T-cell (primary cell): Measurements from ENCODE around the gene TMEM14B. TPM values are rescaled to one million over a fixed set of nuclear protein-coding genes. Genes with fewer than 3 reads are reported as not detected.

Experiments used
- ATAC-seq, 4 experiments: fragments of 200-7000 bp in 3 of 4; fragments of 150-1000 bp in 1 of 4; cut with Tn5 transposase; replicated peaks in 1 of 4; 1 replicate in 3 of 4; 2 replicates in 1 of 4; pipeline ENCODE4 v1.10.0; 2021; ENCODE audit warnings: moderate library complexity in 3 of 4, mild to moderate bottlenecking in 2 of 4, moderate number of reproducible peaks in 1 of 4
- CTCF ChIA-PET, 2 donors: fragments of 300-600 bp; sonication (Branson Sonifier 250); formaldehyde crosslinking; loops; one replicate each; lab custom pipeline; 2022; ENCODE audit warnings: antibody characterized with exemption in 2 of 2; lab: Charles Lee
- POLR2A ChIA-PET, 2 donors: fragments of 300-600 bp; sonication (Branson Sonifier 250); formaldehyde crosslinking; loops; one replicate each; lab custom pipeline; 2022; ENCODE audit warnings: antibody characterized with exemption in 2 of 2; lab: Charles Lee
- DNase-seq, 35 experiments: peaks; one replicate each; pipeline versions ENCODE4 v3.0.0 to v3.0.0-alpha.2; 2013 to 2023
- H3K27ac ChIP-seq: one replicate; pipeline ENCODE4 v1.5.1; 2013; ENCODE audit warnings: low read length
- H3K27me3 ChIP-seq, 2 experiments: replicated peaks in 1 of 2; 1 replicate in 1 of 2; 2 replicates in 1 of 2; pipeline versions ENCODE4 v1.6.1 to v1.7.0; 2013; ENCODE audit warnings: low read length in 1 of 2, mixed read lengths in 1 of 2; ENCODE audit not compliant: control insufficient read depth in 2 of 2, insufficient read depth in 2 of 2; ENCODE audit errors: extremely low read depth in 1 of 2
- H3K36me3 ChIP-seq, 2 donors: 1 replicate in 1 of 2; 2 replicates in 1 of 2; pipeline versions ENCODE4 v1.6.1 to v1.7.0; 2013; ENCODE audit warnings: low read length in 1 of 2; ENCODE audit not compliant: control insufficient read depth in 2 of 2, insufficient read depth in 1 of 2; ENCODE audit errors: extremely low read depth in 1 of 2
- H3K4me1 ChIP-seq, 2 experiments: 1 replicate in 1 of 2; 2 replicates in 1 of 2; pipeline versions ENCODE4 v1.6.1 to v1.7.0; 2013; ENCODE audit warnings: low read length in 2 of 2, mixed read lengths in 1 of 2; ENCODE audit not compliant: insufficient read depth in 2 of 2, control insufficient read depth in 1 of 2; ENCODE audit errors: extremely low read depth in 1 of 2
- H3K4me3 ChIP-seq, 2 donors: 1 replicate in 1 of 2; 2 replicates in 1 of 2; pipeline versions ENCODE4 v1.5.1 to v1.7.0; 2013; ENCODE audit warnings: mild to moderate bottlenecking in 2 of 2, low read length in 1 of 2, moderate library complexity in 1 of 2; ENCODE audit not compliant: control insufficient read depth in 1 of 2; ENCODE audit errors: extremely low read depth in 1 of 2
- H3K9me3 ChIP-seq: 2 replicates; pipeline ENCODE4 v1.7.0; 2013
- H3K27ac Mint-ChIP-seq, 2 donors: one replicate each; pipeline ENCODE4 v1.8.0; 2020 to 2021; ENCODE audit warnings: mild to moderate bottlenecking in 2 of 2, mixed read lengths in 2 of 2
- H3K27me3 Mint-ChIP-seq, 2 donors: one replicate each; pipeline ENCODE4 v1.8.0; 2021 to 2022; ENCODE audit warnings: mixed read lengths in 2 of 2
- H3K36me3 Mint-ChIP-seq: one replicate; pipeline ENCODE4 v1.8.0; 2021; ENCODE audit warnings: mixed read lengths
- H3K4me1 Mint-ChIP-seq, 3 donors: one replicate each; pipeline ENCODE4 v1.8.0; 2020 to 2022; ENCODE audit warnings: mixed read lengths in 3 of 3, mild to moderate bottlenecking in 1 of 3
- H3K4me3 Mint-ChIP-seq, 3 donors: one replicate each; pipeline ENCODE4 v1.8.0; 2020 to 2022; ENCODE audit warnings: mild to moderate bottlenecking in 3 of 3, mixed read lengths in 3 of 3, moderate library complexity in 3 of 3
- H3K9me3 Mint-ChIP-seq, 3 donors: one replicate each; pipeline ENCODE4 v1.8.0; 2020 to 2022; ENCODE audit warnings: mixed read lengths in 3 of 3
- WGBS: methylation state at CpG from one replicate; pipeline ENCODE4 v1.1.5; 2013; ENCODE audit warnings: missing lambda C conversion rate; ENCODE audit not compliant: insufficient coverage; 5-methylcytosine and 5-hydroxymethylcytosine counted together
- total RNA-seq, 35 experiments: library from RNA in 6 of 35; stranded (reverse) in 6 of 35; fragments of 120-200 nt in 1 of 35; gene quantifications; one replicate each; pipeline versions ENCODE4 v1.2.1 to v1.2.4 and lab custom pipeline; 2013 to 2026

The TMEM14B gene
- 10 to 100 TPM; 45.4 to 74.2 (median 68.0) TPM for total RNA-seq
- total RNA-seq (2013) = 74.6 TPM
- total RNA-seq (lab: John Stamatoyannopoulos, UW) = 18.3 to 46.6 (median 26.5) reads per million in 29 experiments

DNA sequence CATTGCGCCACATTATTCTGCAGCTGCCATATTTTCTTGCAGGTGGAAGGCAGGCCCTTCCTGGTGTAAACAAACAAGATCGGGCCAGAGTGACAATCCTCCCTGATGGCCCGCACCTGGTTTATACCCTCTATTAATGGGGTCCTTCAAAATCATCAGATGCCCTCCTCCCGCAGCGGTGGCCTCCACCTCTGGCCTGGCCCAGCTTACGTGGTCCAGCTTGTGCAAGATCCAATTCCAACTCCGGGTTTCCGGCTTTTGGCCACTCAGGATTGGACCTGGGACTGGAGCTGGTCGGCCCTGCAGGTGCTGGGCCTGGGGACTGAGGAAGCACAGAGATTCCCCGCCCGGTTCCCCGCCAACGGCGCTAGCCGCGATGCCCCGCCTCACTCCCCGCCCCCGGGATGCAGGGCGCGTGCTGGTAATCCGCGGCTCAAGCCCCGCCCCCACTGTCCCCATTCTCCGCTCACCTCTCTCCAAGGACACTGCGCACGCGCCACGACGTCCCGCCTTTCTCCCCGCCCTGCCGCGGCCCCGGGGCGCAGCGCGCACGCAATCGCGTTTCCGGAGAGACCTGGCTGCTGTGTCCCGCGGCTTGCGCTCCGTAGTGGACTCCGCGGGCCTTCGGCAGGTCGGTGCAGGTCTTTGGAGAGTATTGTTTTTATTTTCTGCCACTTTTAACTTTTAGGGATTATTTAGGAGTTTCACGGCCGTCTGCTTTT lies at the start of gene TMEM14B:
TSS of gene TMEM14B (plus strand) at position 555 of the 722 bp plus-strand sequence. CDS start 1,441 bp downstream, outside the sequence.
- POLR2A ChIA-PET = interaction anchor here (0.7 to 0.9 kb wide), 3 partner anchors 14 to 90 kb away, joined by 3 to 6 read pairs (median 3); partner anchors contain the start of genes C6orf52 (in 1 of the 2) and PAK1IP1 (in 1 of the 2)
- DNase-seq = peak; percentile 97 to 100 (median 99)
- CTCF ChIA-PET = interaction anchor here (0.6 to 2.2 kb wide), 6 partner anchors 13 to 1544 kb away, joined by 3 to 8 read pairs (median 4); partner anchors contain the start of genes C6orf52 (in 1 of the 2) and PAK1IP1 (in 1 of the 2)
- peaks cover 14 to 46% of the 10 kb centered on the region in 2 experiments for H3K4me1 ChIP-seq
- Mint-ChIP-seq H3K27me3 (no peaks in the 10 kb centered on the region), H3K36me3 (peaks cover 15% of the 10 kb centered on the region), H3K4me1 (peaks cover 46 to 66% (median 64%) of the 10 kb centered on the region in 3 donors), H3K4me3 (peak within 1 kb of the TSS; percentile 95 to 96 (median 96)), H3K9me3 (no peaks in the 10 kb centered on the region), H3K27ac (peak within 1 kb of the TSS; percentile 95 to 96)
- H3K27ac ChIP-seq = peak within 1 kb of the TSS; percentile 65
- peak within 1 kb of the TSS; percentile 82 to 92 for H3K4me3 ChIP-seq
- no peaks in the 10 kb centered on the region for H3K9me3 ChIP-seq
- peak; percentile 96 to 98 (median 96) for ATAC-seq
- no peaks in the 10 kb centered on the region for H3K27me3 ChIP-seq
- peaks cover under 1 to 13% of the 10 kb centered on the region in 2 donors for H3K36me3 ChIP-seq
- 2% methylated on average over 35 of the region's 52 CpGs for WGBS

DNA sequence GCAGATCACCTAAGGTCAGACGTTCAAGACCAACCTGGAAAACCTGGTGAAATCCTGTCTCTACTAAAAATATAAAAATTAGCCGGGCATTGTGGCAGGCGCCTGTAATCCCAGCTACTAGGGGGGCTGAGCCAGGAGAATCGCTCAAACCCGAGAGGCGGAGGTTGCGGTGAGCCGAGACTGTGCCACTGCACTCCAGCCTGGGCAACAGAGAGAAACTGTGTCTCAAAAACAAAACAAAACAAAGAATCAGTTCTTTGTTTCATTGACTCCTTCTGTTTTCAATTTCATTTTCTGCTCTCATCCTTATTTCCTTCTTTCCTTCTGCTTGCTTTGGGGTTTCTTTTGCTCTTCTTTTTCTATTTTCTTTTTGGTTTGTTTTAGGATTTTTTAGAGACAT lies 33.6 kb upstream of the TMEM14B start:
- DNase-seq = no peak
- Mint-ChIP-seq H3K4me1 (peaks cover 0 to 3% (median 0%) of the 10 kb centered on the region in 3 donors), H3K9me3 (no peaks in the 10 kb centered on the region), H3K36me3 (peaks cover 9% of the 10 kb centered on the region), H3K27me3 (no peaks in the 10 kb centered on the region), H3K4me3 (no peak overlapping the region), H3K27ac (no peak overlapping the region)
- ChIA-PET CTCF (interaction anchor here in 1 of 2 donors (0.6 kb wide), 1 partner anchor 398 kb away, joined by 3 read pairs; the partner anchor contains the start of gene ERVFRD-1), POLR2A (no interaction called here)
- peaks cover 0 to 2% of the 10 kb centered on the region in 2 experiments for H3K4me1 ChIP-seq
- no peaks in the 10 kb centered on the region for H3K9me3 ChIP-seq
- H3K27ac ChIP-seq = no peak overlapping the region
- WGBS = 94% methylated on average over 6 of the region's 8 CpGs
- ATAC-seq = no peak
- peaks cover 0 to 9% of the 10 kb centered on the region in 2 donors for H3K36me3 ChIP-seq
- no peak overlapping the region for H3K4me3 ChIP-seq
- peaks cover 0 to 2% of the 10 kb centered on the region in 2 experiments for H3K27me3 ChIP-seq

DNA sequence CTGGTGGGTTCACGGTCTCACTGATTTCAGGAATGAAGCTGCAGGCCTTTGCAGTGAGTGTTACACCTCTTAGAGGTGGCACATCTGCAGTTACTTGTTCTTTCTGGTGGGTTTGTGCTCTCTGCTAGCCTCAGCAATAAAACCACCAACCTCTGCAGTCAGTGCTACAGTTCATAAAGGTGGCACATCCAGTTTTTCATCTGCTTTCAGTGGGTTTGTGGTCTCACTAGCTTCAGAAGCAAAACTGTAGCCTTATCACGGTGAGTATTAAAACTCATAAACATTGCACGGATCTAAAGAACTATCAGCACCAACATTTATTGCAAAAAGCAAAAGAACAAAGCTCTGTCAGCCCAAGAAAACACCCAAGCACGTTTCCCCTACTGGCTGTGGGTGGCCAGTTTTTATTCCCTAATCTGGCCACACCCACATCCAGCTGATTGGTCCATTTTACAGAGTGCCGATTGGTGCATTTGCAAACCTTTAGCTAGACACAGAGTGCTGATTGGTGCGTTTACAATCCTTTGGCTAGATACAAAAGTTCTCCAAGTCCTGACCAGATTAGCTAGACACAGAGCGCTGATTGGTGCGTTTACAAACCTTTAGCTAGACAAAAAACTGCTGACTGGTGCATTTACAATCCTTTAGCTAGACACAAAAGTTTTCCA lies 28.2 kb upstream of the TMEM14B start:
- POLR2A ChIA-PET = interaction anchor here in 1 of 2 donors (0.7 to 1.1 kb wide), 2 partner anchors 25 to 254 kb away, joined by 3 to 4 read pairs; partner anchors contain the start of genes C6orf52 and PAK1IP1
- peak overlapping the region; percentile 76 to 86 for H3K27ac Mint-ChIP-seq
- H3K9me3 Mint-ChIP-seq = no peaks in the 10 kb centered on the region
- H3K4me3 Mint-ChIP-seq = peak overlapping the region; percentile 79 to 95 (median 91)
- peak overlapping the region; percentile 26 to 59 for H3K4me3 ChIP-seq
- H3K4me1 ChIP-seq = peaks cover 2 to 42% of the 10 kb centered on the region in 2 experiments
- H3K4me1 Mint-ChIP-seq = peaks cover 39 to 46% (median 40%) of the 10 kb centered on the region in 3 donors
- no peaks in the 10 kb centered on the region for H3K36me3 Mint-ChIP-seq
- peak in 32 of 35 experiments; percentile 15 to 77 (median 42) for DNase-seq
- H3K27me3 Mint-ChIP-seq = no peaks in the 10 kb centered on the region
- no peaks in the 10 kb centered on the region for H3K36me3 ChIP-seq
- ATAC-seq = peak in 1 of 4 experiments; percentile 31
- H3K9me3 ChIP-seq = no peaks in the 10 kb centered on the region
- peaks cover 0 to 2% of the 10 kb centered on the region in 2 experiments for H3K27me3 ChIP-seq
- 62% methylated on average over 5 of the region's 8 CpGs for WGBS
- peak overlapping the region; percentile 39 for H3K27ac ChIP-seq
- CTCF ChIA-PET = interaction anchor here (0.6 to 2.9 kb wide), 4 partner anchors 24 to 334 kb away, joined by 4 to 11 read pairs (median 5); partner anchors contain the start of genes C6orf52 (in 1 of the 2) and PAK1IP1 (in 1 of the 2)

DNA sequence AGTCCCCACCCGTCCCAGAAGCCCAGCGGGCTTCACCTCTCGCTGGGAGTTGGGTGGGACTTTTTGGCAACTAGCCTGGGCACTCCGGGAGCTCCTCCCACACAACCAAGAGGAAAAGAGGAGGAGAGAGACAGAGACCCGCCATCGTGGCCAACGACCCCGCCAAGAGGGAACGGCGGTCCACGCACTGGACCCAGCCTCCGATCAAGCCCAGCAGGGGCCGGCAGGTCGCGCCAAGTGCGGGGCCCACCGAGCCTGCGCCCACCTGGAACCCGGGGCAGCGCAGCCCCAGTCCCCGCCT lies 27.7 kb upstream of the TMEM14B start:
- H3K27ac ChIP-seq = peak overlapping the region; percentile 39
- ChIA-PET POLR2A (interaction anchor here in 1 of 2 donors (0.7 to 1.1 kb wide), 2 partner anchors 25 to 255 kb away, joined by 3 to 4 read pairs; partner anchors contain the start of genes C6orf52 and PAK1IP1), CTCF (interaction anchor here (0.5 to 2.9 kb wide), 5 partner anchors 25 to 334 kb away, joined by 3 to 11 read pairs (median 5); partner anchors contain the start of genes C6orf52 (in 1 of the 2) and PAK1IP1 (in 1 of the 2))
- no peaks in the 10 kb centered on the region for H3K9me3 ChIP-seq
- Mint-ChIP-seq H3K27ac (peak overlapping the region; percentile 76 to 86), H3K9me3 (no peaks in the 10 kb centered on the region), H3K27me3 (no peaks in the 10 kb centered on the region), H3K36me3 (no peaks in the 10 kb centered on the region), H3K4me1 (peaks cover 44 to 47% (median 44%) of the 10 kb centered on the region in 3 donors), H3K4me3 (peak overlapping the region; percentile 79 to 95 (median 91))
- 41% methylated on average over 15 of the region's 21 CpGs for WGBS
- DNase-seq (peak in 2 of 35 experiments; percentile 5 to 16), ATAC-seq (no peak)
- H3K4me1 ChIP-seq = peaks cover 2 to 42% of the 10 kb centered on the region in 2 experiments
- peak overlapping the region; percentile 26 to 59 for H3K4me3 ChIP-seq
- H3K27me3 ChIP-seq = peaks cover 0 to 2% of the 10 kb centered on the region in 2 experiments
- no peaks in the 10 kb centered on the region for H3K36me3 ChIP-seq

DNA sequence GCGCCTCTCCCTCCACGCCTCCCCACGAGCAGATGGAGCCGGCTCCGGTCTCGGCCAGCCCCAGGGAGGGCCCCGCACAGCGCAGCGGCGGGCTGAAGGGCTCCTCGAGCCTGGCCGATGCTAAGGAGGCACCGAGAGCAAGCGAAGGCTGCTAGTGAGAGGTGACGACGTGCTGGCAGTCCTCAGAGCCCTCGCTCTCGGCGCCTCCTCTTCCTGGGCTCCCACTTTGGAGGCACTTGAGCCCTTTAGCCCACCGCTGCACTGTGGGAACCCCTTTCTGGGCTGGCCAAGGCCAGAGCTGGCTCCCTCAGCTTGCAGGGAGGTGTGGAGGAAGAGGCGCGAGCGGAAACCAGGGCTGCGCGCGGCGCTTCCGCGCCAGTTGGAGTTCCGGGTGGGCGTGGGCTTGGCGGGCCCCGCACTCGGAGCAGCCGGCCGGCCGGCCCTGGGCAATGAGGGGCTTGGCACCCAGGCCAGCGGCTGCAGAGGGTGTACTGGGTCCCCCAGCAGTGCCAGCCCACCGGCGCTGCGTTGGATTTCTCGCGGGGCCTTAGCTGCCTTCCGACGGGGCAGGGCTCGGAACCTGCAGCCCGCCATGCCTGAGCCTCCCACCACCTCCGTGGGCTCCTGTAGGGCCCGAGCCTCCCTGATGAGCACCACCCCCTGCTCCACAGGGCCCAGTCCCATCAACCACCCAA lies 27.2 kb upstream of the TMEM14B start:
- Mint-ChIP-seq H3K36me3 (peaks cover 2% of the 10 kb centered on the region), H3K27me3 (no peaks in the 10 kb centered on the region), H3K4me1 (peaks cover 48 to 52% (median 49%) of the 10 kb centered on the region in 3 donors), H3K27ac (peak overlapping the region; percentile 93 to 95), H3K4me3 (peak overlapping the region; percentile 91 to 95 (median 94)), H3K9me3 (no peaks in the 10 kb centered on the region)
- ChIA-PET POLR2A (interaction anchor here (0.6 to 1.2 kb wide), 3 partner anchors 25 to 76 kb away, joined by 3 to 9 read pairs (median 5); partner anchors contain the start of genes C6orf52 (in 2 of the 2) and PAK1IP1 (in 2 of the 2)), CTCF (interaction anchor here (0.5 to 2.9 kb wide), 6 partner anchors 25 to 335 kb away, joined by 3 to 11 read pairs (median 5); partner anchors contain the start of genes C6orf52 (in 1 of the 2), PAK1IP1 (in 1 of the 2) and TMEM14B (in 1 of the 2))
- H3K36me3 ChIP-seq = no peaks in the 10 kb centered on the region
- 27% methylated on average over 49 of the region's 49 CpGs for WGBS
- H3K27me3 ChIP-seq = peaks cover 0 to 2% of the 10 kb centered on the region in 2 experiments
- H3K4me1 ChIP-seq = peaks cover 2 to 42% of the 10 kb centered on the region in 2 experiments
- no peaks in the 10 kb centered on the region for H3K9me3 ChIP-seq
- peak overlapping the region; percentile 62 for H3K27ac ChIP-seq
- H3K4me3 ChIP-seq = peak overlapping the region; percentile 26 to 59
- ATAC-seq (peak; percentile 58 to 68 (median 60)), DNase-seq (peak in 34 of 35 experiments; percentile 13 to 68 (median 46))
